HEK293 (cell line): ENCODE measurements around the gene COPZ1.
A peak's percentile ranks its signal among the peaks of the same experiment; 100 is the strongest.

Experiments
- CTCF ChIA-PET: fragments of 350-600 bp; formaldehyde crosslinking; extraction: SDS; loops from one replicate; lab custom pipeline; 2021; ENCODE audit warnings: antibody characterized with exemption; lab: Yijun Ruan, JAX
- POLR2A ChIA-PET: fragments of 300-600 bp; formaldehyde crosslinking; extraction: SDS; loops from one replicate; lab custom pipeline; 2020; ENCODE audit warnings: antibody characterized with exemption, inconsistent platforms; lab: Yijun Ruan, JAX
- H3K27ac ChIP-seq: fragments of 200-500 bp; sonication (Bioruptor generic); 2 replicates; pipeline ENCODE4 v1.5.1; 2014; ENCODE audit warnings: low read depth, low read length, control low read depth, inconsistent platforms; ENCODE audit errors: extremely low read depth
- H3K36me3 ChIP-seq, 2 experiments: fragments of 200-500 bp in 1 of 2; sonication (Bioruptor generic) in 1 of 2; 1 replicate in 1 of 2; 2 replicates in 1 of 2; pipeline ENCODE4 v1.5.1; 2014 to 2017; ENCODE audit warnings: inconsistent platforms in 2 of 2, low read length in 2 of 2; ENCODE audit not compliant: control insufficient read depth in 2 of 2, insufficient read depth in 1 of 2
- H3K4me1 ChIP-seq: fragments of 200-500 bp; sonication (Bioruptor generic); 2 replicates; pipeline ENCODE4 v1.5.1; 2014; ENCODE audit warnings: mild to moderate bottlenecking, low read length, inconsistent platforms; ENCODE audit not compliant: control insufficient read depth, insufficient read depth
- H3K4me3 ChIP-seq: 2 replicates; pipeline ENCODE4 v1.5.1; 2011; ENCODE audit warnings: low read depth, mild to moderate bottlenecking, control low read depth, low read length, moderate library complexity
- H3K9me3 ChIP-seq: fragments of 200-500 bp; sonication (Bioruptor generic); 2 replicates; pipeline ENCODE4 v1.5.1; 2014; ENCODE audit warnings: low read depth, low read length, inconsistent platforms; ENCODE audit not compliant: control insufficient read depth, insufficient read depth
- GLI2 ChIP-seq: fragments of 450-650 bp; formaldehyde crosslinking; IDR thresholded peaks from 2 replicates; pipeline ENCODE4; 2017; ENCODE audit warnings: missing biosample characterization, missing genetic modification characterization, low read depth, borderline replicate concordance
- GLIS1 ChIP-seq: fragments of 450-650 bp; formaldehyde crosslinking; IDR thresholded peaks from 2 replicates; pipeline ENCODE4 v1.5.1; 2016; ENCODE audit warnings: missing biosample characterization, missing genetic modification characterization
- IKZF3 ChIP-seq: fragments of 450-650 bp; IDR thresholded peaks from 2 replicates; pipeline ENCODE4 v1.5.0; 2018; ENCODE audit warnings: missing biosample characterization, mild to moderate bottlenecking, missing genetic modification characterization, moderate library complexity
- KLF17 ChIP-seq: fragments of 450-650 bp; formaldehyde crosslinking; IDR thresholded peaks from 2 replicates; pipeline ENCODE4 v1.5.1; 2016; ENCODE audit warnings: missing biosample characterization, missing genetic modification characterization
- KLF8 ChIP-seq: fragments of 450-650 bp; formaldehyde crosslinking; IDR thresholded peaks from 2 replicates; pipeline ENCODE4 v1.5.1; 2016; ENCODE audit warnings: missing biosample characterization, missing genetic modification characterization
- MYNN ChIP-seq: fragments of 450-650 bp; formaldehyde crosslinking; IDR thresholded peaks from 2 replicates; pipeline ENCODE4 v1.5.1; 2016; ENCODE audit warnings: missing biosample characterization, missing genetic modification characterization, borderline replicate concordance
- PRDM10 ChIP-seq: fragments of 450-650 bp; formaldehyde crosslinking; IDR thresholded peaks from 2 replicates; pipeline ENCODE4 v1.5.1; 2016; ENCODE audit warnings: missing biosample characterization, missing genetic modification characterization
- SCRT1 ChIP-seq: fragments of 450-650 bp; formaldehyde crosslinking; IDR thresholded peaks from 2 replicates; pipeline ENCODE4 v1.5.1; 2016; ENCODE audit warnings: missing biosample characterization, missing genetic modification characterization, borderline replicate concordance
- SCRT2 ChIP-seq: fragments of 450-650 bp; formaldehyde crosslinking; IDR thresholded peaks from 2 replicates; pipeline ENCODE4 v1.5.1; 2016; ENCODE audit warnings: missing biosample characterization, missing genetic modification characterization
- YY2 ChIP-seq: fragments of 450-650 bp; formaldehyde crosslinking; IDR thresholded peaks from 2 replicates; pipeline ENCODE4 v1.5.1; 2016; ENCODE audit warnings: missing biosample characterization, missing genetic modification characterization
- ZBTB1 ChIP-seq: fragments of 450-650 bp; formaldehyde crosslinking; IDR thresholded peaks from 2 replicates; pipeline ENCODE4 v1.5.1; 2016; ENCODE audit warnings: missing biosample characterization, missing genetic modification characterization
- ZBTB8A ChIP-seq: fragments of 450-650 bp; formaldehyde crosslinking; IDR thresholded peaks from 2 replicates; pipeline ENCODE4 v1.5.1; 2016; ENCODE audit warnings: missing biosample characterization, missing genetic modification characterization
- ZFP37 ChIP-seq: fragments of 450-650 bp; formaldehyde crosslinking; IDR thresholded peaks from 2 replicates; pipeline ENCODE4 v1.5.1; 2016; ENCODE audit warnings: missing biosample characterization, missing genetic modification characterization
- ZNF335 ChIP-seq: fragments of 450-650 bp; formaldehyde crosslinking; conservative IDR thresholded peaks from 2 replicates; pipeline ENCODE4 v1.5.1; 2016; ENCODE audit warnings: missing biosample characterization, missing genetic modification characterization
- ZNF37A ChIP-seq: fragments of 450-650 bp; IDR thresholded peaks from 2 replicates; pipeline ENCODE4 v1.5.1; 2018; ENCODE audit warnings: missing biosample characterization, missing genetic modification characterization
- ZNF530 ChIP-seq: fragments of 450-650 bp; formaldehyde crosslinking; IDR thresholded peaks from 2 replicates; pipeline ENCODE4 v1.5.1; 2016; ENCODE audit warnings: low read depth, missing biosample characterization, missing genetic modification characterization
- ZNF544 ChIP-seq: fragments of 450-650 bp; formaldehyde crosslinking; IDR thresholded peaks from 2 replicates; pipeline ENCODE4 v1.5.0; 2017; ENCODE audit warnings: missing biosample characterization, missing genetic modification characterization
- ZNF549 ChIP-seq: fragments of 450-650 bp; IDR thresholded peaks from 2 replicates; pipeline ENCODE4 v1.5.1; 2018; ENCODE audit warnings: missing biosample characterization, missing genetic modification characterization, mild to moderate bottlenecking, inconsistent platforms, moderate library complexity
- ZNF561 ChIP-seq: fragments of 450-650 bp; IDR thresholded peaks from 2 replicates; pipeline ENCODE4 v1.5.1; 2018; ENCODE audit warnings: missing biosample characterization, missing genetic modification characterization, borderline replicate concordance
- ZNF670 ChIP-seq: fragments of 450-650 bp; formaldehyde crosslinking; IDR thresholded peaks from 2 replicates; pipeline ENCODE4 v1.5.1; 2016; ENCODE audit warnings: missing biosample characterization, missing genetic modification characterization, low read depth
- ZNF791 ChIP-seq: fragments of 450-650 bp; formaldehyde crosslinking; IDR thresholded peaks from 2 replicates; pipeline ENCODE4 v1.5.1; 2016; ENCODE audit warnings: missing biosample characterization, missing genetic modification characterization
- TF ChIP-seq, protein P1 (sequence below): fragments of 450-650 bp; formaldehyde crosslinking; IDR thresholded peaks from 2 replicates; pipeline ENCODE4 v1.5.1; 2016; ENCODE audit warnings: missing biosample characterization, missing genetic modification characterization

Gene COPZ1

DNA sequence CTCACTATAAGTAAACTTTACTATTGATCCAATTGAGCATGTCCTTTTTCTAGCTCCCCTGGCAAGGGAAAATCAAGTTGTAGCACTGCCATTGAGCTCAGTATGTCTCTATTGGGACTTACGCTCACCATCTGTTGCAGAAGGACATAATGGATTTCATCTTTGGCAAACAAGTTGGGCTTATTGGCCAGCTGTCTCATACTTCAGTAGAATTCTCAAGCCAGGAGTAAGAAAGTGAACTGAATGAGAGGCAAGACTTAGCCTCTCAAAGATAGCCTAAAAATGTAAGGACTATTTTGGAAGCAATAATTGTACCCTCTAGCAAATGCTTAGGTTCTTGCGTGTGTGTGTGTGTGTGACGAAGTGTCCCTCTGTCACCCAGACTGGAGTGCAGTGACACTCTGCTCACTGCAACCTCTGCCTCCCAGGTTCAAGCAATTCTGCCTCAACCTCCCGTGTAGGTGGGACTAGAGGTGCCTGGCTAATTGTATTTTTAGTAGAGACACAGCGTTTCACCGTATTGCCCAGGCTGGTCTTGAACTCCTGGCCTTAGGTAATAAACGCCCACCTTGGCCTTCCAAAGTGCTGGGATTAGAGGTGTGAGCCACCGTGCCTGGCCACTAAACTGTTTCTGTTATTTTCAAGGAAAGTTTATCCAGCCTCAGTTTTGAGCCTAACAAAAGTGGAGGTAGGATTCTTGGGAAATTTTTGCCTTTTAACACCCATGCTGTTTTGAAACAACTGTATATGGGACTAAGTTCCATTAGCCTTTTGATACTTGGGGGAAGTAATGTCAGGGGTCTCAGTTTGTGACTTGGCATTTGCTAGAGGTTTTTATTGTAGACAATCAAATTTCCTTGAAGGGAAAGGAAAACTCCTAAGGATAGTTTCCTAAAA is 37.4 kb upstream of the COPZ1 start (continued):
- no peak for TF ChIP-seq ZNF335 (tag by site-specific recombination)
- no peak for TF ChIP-seq ZNF37A (tag by site-specific recombination)
- TF ChIP-seq KLF8 (tag by site-specific recombination) = 0 out of 2 replicates have a peak, but pooled peaks have one; percentile 21
- TF ChIP-seq ZNF561 = 0 out of 2 replicates have a peak, but pooled peaks have one; percentile 33

DNA sequence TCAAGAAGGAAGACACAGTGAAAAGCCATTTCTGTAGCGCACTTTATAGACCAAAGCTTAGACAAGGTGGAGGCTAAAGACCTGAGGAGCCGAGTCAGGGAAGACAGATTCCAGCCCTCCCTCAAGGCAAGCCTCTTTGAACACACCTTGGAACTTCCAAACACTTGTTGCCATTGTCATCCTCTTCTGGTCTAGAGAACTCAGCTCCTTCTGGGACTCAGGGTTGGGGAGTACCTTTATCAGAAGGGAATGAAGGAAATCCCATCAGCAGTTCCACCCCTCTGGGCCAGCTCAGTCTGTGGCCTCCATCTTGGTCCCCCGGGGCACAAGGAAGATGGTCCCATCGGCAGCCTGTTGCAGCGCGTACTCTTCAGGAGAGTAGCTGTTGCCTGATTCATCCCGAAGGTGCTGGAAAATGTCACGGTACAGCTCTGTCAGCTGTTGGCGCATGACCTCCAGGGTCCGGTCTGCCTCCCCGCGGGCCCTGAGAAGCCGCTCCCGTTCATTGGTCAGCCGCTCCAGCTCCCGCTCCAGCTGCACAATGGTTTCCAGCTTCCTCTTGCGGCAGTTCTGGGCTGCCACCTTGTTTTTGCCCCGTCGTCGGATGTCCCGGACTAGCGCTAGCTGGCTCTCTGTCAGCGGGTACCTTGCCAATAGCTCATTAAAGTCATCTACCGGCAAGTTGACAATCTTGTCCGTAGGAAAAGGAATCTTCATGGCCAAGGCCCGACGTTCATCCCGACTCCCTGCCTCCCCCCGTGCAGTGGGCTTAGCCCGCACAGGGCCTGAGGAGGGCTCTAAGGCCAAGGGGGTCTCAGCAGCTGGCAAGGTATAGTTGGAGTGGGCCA is 32.6 kb upstream of the COPZ1 start:
- TF ChIP-seq ZNF549 (tag by site-specific recombination) (no peak), SCRT1 (peak; percentile 86), ZBTB1 (tag by site-specific recombination) (no peak), ZNF670 (tag by site-specific recombination) (no peak), SCRT2 (tag by site-specific recombination) (peak; percentile 91), KLF17 (tag by site-specific recombination) (no peak), GLI2 (tag by site-specific recombination) (no peak), YY2 (tag by site-specific recombination) (no peak), IKZF3 (tag by site-specific recombination) (no peak), ZNF530 (tag by site-specific recombination) (no peak)
- Histone ChIP-seq H3K9me3 (no peaks in the 10 kb centered on the region), H3K27ac (no peak overlapping the region), H3K36me3 (peaks cover 7 to 12% of the 10 kb centered on the region in 2 experiments), H3K4me1 (peaks cover 2% of the 10 kb centered on the region), H3K4me3 (no peak overlapping the region)
- ChIA-PET POLR2A (interaction anchor here (0.5 to 6.0 kb wide), 8 partner anchors 9 to 62 kb away, joined by 3 to 37 read pairs (median 4); partner anchors contain the start of genes CBX5, COPZ1, HNRNPA1 and NFE2), CTCF (interaction anchor here (0.6 to 5.6 kb wide), 11 partner anchors 14 to 93 kb away, joined by 3 to 63 read pairs (median 4); partner anchors contain the start of gene COPZ1)

GRCh38 chr12:54292931-54293241 is 32.0 kb upstream of the COPZ1 start:
- TF ChIP-seq PRDM10 (tag by site-specific recombination) = no peak
- no peak for TF ChIP-seq ZNF561
- TF ChIP-seq, protein P1, sequence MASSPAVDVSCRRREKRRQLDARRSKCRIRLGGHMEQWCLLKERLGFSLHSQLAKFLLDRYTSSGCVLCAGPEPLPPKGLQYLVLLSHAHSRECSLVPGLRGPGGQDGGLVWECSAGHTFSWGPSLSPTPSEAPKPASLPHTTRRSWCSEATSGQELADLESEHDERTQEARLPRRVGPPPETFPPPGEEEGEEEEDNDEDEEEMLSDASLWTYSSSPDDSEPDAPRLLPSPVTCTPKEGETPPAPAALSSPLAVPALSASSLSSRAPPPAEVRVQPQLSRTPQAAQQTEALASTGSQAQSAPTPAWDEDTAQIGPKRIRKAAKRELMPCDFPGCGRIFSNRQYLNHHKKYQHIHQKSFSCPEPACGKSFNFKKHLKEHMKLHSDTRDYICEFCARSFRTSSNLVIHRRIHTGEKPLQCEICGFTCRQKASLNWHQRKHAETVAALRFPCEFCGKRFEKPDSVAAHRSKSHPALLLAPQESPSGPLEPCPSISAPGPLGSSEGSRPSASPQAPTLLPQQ (tag by site-specific recombination) = no peak
- TF ChIP-seq ZNF544 (tag by site-specific recombination) = no peak
- TF ChIP-seq ZBTB8A = no peak
- no peak for TF ChIP-seq GLIS1
- TF ChIP-seq ZNF791 (tag by site-specific recombination) = no peak
- TF ChIP-seq MYNN (tag by site-specific recombination) = no peak
- no peak for TF ChIP-seq ZFP37 (tag by site-specific recombination)
- H3K4me1 ChIP-seq = no peaks in the 10 kb centered on the region; the same call in 1 of the 2 replicates
- CTCF ChIA-PET = interaction anchor here (0.7 to 5.6 kb wide), 18 partner anchors 14 to 107 kb away, joined by 3 to 63 read pairs (median 8); partner anchors contain the start of gene COPZ1
- no peak overlapping the region for H3K27ac ChIP-seq
- no peak overlapping the region for H3K4me3 ChIP-seq
- peaks cover under 1 to 6% of the 10 kb centered on the region in 2 experiments for H3K36me3 ChIP-seq
- H3K9me3 ChIP-seq = no peaks in the 10 kb centered on the region
- POLR2A ChIA-PET = interaction anchor here (0.5 to 6.0 kb wide), 6 partner anchors 8 to 34 kb away, joined by 3 to 37 read pairs (median 5); partner anchors contain the start of genes CBX5, COPZ1, HNRNPA1 and NFE2
